AG20443 (cell line): ENCODE measurements around the gene OGG1.
A peak's percentile ranks its signal among the peaks of the same experiment; 100 is the strongest.

Source experiments
- DNase-seq: peaks from one replicate; pipeline ENCODE4 v3.0.0; 2012; ENCODE audit warnings: low spot score, mixed read lengths

The OGG1 gene

DNA sequence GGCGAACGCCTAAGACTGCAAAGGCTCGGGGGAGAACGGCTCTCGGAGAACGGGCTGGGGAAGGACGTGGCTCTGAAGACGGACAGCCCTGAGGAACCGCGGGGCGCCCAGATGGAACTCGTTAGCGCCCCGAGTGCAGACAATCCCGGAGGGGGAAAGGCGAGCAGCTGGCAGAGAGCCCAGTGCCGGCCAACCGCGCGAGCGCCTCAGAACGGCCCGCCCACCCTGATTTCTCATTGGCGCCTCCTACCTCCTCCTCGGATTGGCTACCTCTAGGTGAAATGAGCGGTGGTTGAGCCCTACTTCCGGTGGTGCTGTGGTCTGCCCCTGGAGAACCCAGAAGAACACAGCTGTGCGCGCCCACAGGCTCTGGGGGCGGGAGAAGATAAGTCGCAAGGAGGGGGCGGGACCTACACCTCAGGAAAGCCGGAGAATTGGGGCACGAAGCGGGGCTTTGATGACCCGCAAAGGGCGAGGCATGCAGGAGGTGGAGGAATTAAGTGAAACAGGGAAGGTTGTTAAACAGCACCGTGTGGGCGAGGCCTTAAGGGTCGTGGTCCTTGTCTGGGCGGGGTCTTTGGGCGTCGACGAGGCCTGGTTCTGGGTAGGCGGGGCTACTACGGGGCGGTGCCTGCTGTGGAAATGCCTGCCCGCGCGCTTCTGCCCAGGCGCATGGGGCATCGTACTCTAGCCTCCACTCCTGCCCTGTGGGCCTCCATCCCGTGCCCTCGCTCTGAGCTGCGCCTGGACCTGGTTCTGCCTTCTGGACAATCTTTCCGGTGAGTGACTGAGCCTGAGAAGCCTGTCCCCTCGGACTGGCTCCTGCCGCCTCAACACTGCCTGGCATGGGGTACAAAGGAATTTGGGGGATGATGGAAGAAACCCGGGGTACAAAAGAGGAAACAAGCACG is at the start of gene OGG1:
Gene OGG1, plus strand, starts transcription at position 308 of the 911 bp plus-strand sequence. Its CDS starts 335 bp downstream, at position 643.
- DNase-seq = peak; percentile 97

DNA sequence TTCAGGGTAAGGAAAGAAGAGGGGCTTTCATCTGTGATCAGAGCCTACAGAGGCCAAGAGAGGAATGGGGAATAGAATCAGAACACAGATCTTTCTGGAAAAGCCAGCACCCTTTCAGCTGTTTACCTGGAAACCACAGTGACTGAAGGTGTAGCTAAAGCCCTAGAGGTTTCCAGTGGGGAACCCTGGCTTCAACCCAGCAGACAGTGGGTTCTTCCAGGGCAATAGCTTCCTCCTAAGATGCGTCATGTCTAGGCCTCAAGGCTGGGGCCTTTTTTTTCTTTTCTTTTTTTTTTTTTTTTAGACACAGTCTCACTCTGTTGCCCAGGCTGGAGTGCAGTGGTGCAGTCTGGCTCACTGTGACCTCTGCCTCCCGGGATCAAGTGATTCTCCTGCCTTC is 49.2 kb upstream of the OGG1 start:
- no peak for DNase-seq

DNA sequence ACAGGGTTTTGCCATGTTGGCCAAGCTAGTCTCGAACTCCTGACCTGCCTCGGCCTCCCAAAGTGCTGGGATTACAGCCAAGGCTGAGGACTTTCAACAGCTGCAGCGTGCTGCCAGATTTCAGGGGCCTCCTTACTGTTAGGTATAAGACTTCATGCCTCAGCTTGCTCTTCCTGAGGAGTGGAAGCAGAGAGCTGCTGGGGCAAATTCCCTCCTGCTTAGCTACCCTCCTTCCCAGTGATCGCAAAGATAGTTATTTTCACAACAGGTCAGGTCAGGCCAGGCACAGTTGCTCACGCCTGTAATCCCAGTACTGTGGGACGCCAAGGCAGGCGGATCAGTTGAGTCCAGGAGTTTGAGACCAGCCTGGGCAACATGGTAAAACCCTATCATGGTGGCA is 48.7 kb upstream of the OGG1 start:
- DNase-seq = no peak

DNA sequence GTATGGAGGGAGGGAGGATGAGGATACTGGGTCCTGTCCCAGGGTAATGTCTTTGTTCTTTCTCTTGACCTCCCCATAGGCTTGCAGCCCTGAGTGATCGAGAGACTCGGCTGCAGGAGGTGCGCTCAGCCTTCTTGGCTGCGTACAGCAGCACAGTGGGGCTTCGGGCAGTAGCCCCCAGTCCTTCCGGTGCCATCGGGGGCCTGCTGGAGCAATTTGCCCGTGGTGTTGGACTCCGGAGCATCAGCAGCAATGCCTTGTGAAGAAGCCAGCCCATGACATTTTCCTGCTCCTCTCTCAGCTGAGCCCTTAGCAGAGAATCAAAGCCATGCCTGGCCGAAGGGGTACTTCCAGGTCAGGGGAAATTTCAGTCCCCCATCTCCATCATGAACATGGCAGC is 48.0 kb upstream of the OGG1 start:
- DNase-seq = no peak

DNA sequence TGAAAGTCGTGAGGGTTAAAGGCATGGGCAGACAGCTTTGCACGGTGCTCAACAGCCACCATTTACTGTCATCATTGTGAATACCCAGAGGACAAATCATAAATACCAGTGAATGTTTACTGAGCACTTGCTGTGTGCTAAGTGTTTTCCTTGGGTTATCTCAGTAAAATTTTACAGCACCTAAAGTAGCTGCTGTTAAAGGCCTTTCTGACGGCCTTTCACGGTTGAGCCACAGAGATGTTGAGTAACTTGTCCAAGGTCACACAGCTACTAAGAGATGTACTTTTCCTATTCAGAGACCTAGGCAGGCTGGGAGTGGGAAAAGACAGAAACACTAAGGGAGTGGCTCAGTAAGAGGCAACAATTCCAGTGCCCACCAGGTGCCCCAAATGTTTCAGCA is 46.5 kb upstream of the OGG1 start:
- DNase-seq = no peak

DNA sequence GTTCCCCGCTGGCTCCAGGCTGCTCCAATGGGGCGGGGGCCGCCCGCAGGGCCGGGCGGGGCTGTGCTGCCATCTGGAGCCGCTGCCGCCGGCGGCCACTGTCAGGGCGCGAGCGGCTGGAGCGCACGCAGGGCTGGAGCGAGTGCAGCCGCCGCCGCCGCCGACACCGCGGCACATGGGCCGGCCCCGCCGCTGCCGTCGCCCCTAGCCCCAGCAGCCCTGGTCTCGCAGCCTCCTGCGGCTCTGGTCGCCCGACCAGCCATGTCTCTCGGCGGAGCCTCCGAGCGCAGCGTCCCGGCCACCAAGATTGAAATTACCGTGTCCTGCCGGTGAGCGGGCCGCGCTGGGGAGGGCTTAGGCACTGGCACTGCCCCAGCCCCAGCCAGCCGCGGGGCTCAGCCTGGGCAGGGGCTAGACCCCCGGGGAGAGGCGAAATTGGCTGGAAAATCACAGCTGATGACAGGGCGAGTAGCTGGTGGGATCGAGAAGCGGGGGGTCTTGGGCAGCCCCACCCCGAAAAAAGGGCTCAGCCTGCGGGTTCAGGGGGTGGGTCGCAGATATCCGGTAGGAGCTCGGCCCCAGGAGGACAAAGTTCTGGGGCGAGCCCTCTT is 45.9 kb upstream of the OGG1 start, which contains the start of gene CPNE9:
Gene CPNE9, plus strand, starts transcription at position 98 of the 611 bp plus-strand sequence. Its CDS starts 164 bp downstream, at position 262.
- DNase-seq = peak; percentile 61

DNA sequence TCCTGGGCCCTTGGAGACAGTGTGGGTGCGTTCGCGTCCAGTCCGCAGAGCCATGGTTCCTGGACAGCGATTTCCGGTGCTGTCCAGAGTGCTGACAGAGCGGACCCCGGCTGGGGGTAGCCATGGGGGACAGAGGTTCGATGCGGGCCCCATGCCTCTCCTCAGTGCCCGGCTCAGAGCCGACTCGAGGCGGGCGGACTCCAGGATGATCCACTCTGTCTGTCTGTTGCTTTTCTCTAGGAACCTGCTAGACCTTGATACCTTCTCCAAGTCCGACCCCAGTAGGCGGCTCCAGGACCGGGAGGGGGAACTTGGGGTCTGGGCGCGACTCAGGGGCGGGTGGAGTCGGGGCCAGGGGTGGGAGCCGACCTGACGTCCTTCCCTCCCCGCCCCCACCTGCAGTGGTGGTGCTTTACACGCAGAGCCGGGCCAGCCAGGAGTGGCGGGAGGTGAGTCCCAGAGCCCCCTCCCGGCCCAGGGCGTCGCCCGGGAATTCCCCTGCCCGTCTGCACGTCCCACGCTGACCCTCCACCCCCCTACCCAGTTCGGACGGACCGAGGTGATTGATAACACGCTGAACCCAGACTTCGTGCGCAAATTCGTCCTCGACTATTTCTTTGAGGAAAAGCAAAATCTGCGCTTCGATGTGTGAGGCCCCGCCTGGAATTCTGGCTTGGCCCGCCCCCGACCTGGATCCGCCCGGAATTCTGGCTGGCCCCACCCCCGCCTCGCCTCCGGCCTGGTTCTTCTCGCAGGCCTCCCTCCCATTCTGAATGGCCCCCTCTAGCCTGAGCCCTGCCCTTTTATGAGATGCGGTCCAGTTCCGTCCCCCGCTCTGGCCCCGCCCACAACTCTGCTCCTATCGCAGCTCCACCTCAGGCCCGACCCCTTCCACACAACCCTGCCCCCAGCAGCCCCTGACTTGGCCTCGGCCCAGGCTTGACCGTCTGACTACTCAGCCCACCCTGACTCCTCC is 45.1 kb upstream of the OGG1 start:
- DNase-seq = peak; percentile 79

DNA sequence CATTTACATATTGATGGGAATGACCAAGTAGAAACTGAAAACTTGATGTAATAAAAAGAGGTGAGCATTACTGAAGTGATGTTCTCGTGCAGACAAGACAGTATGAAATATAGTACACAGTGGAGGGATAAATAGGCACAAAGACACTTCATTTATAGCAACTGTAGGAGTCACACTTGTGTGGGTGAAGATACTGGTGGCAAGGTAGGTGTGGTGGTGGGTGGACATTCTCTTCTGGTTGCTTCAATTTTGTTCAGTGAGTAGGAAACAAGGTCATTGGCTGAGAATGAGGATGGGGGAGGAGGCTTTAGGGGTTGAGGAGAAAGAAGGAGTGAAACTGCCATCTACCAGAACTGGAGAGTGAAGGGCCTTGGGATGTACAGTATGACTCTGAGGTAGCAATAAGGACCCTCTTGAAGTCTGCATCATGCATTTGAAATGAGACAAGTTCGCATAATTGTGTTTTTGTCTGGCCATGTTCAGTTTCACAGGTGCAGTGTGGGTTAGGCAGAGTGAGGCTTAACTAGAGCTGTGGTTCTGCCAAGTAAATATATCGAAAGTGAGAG is 39.5 kb upstream of the OGG1 start:
- DNase-seq = no peak

DNA sequence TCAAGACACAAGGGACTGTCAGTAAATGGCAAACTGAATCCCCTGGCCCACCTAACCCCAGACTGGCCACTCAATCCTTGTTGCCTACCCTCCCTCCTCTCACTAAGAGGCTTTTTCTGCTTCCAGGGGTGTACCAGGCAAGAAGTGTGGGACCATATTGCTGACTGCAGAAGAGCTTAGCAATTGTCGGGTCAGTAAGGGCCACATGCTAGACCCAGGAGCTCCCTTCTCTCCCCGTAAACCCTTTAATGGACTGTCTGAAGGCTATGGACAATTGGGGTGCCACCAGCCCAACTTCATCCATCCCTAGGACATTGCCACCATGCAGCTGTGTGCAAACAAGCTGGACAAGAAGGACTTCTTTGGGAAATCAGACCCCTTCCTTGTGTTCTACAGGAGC is 37.3 kb upstream of the OGG1 start:
- no peak for DNase-seq

DNA sequence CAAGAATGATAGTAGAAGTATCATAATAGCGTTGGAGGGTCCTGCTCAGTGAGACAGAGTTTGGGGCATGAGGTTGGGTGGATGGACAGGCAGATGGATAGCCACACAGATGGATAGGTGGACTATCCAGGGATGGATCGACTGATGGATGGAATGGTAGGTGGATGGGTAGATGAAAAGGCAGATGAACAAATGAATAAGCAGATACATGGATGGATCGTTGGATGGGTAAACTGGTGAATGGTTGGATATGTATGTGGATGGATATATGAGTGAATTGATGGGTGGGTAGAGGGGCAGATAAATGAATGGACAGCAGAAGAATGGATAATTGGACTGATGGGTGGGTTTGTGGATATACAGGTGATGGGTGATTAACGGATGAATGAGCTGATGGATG is 36.6 kb upstream of the OGG1 start:
- DNase-seq = no peak

DNA sequence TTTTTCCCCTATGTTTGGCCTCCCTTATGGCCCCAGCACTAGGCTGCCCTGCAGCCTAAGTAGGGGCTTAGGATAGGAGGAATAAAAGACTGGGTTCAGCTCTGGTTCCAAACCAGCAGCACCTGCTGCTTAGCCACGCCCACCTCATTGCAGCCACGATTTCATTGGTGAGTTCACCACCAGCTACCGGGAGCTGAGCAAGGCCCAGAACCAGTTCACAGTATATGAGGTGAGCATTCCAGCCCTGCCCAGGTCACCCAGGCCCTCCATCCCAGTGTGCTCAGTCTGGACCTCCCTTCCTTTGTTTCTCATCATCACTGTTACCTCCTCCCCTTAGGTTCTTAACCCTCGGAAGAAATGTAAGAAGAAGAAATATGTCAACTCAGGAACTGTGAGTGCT is 34.6 kb upstream of the OGG1 start:
- no peak for DNase-seq

DNA sequence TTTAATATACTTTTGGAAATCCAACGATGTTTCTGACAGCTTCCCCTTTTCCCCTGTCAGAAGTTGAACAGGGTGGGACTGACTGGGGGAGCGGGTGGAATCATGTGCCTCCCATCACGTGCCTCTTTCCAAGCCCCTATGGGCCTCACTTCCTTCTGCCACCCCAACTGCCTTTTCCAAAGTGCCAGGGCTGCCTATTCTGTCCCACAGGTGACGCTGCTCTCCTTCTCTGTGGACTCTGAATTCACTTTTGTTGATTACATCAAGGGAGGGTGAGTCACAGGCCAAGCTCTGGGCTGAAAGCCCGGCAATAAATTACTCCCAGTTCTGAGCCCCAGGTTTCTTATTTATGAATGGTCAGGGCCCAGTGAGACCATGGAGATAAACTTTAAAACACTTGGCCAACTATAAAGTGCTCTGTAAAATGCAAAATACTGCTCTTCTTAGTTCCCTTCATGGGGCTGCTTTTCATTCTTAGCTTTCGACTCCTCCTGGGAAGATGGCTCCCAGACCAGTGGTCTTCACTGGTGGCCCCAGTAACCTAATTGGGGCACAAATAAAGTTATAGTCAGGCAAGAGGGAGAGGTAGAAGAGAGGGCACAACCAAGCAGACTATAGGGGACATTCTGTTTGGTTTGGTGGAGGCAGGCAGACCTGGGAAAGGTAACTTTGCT is 33.9 kb upstream of the OGG1 start:
- DNase-seq = peak; percentile 91

DNA sequence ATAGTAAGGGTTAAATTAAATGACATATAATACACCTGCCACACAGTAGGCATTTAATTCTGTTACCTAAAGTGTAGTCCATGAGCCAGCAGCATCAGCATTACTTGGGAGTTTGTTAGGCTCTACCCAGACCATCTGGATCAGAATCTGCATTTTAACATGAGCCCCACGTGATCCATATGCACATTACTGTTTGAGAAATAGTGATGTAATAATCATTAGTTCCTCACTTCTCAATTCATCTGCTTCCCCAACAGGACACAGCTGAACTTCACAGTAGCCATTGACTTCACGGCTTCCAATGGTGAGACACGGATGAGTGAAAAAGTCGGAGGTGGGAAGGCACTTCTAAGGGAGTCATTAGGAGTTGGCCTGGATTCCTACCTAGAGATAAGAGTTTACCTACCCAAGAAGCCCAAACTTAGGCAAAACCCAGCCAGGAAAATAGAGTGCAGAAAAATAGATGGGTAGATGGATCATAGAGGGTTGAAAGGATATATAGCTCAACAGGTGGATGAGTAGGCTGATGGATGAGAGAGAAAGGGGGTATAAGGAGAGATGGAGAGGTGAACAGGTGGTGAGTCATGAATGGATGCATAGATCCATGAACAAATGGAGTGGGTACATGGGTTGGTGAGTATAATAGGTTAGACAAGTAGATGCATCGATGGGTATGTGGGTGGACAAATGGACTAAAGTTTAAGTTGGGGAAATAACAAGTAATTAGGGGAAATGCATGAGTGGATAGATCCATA is 32.8 kb upstream of the OGG1 start:
- DNase-seq = no peak

DNA sequence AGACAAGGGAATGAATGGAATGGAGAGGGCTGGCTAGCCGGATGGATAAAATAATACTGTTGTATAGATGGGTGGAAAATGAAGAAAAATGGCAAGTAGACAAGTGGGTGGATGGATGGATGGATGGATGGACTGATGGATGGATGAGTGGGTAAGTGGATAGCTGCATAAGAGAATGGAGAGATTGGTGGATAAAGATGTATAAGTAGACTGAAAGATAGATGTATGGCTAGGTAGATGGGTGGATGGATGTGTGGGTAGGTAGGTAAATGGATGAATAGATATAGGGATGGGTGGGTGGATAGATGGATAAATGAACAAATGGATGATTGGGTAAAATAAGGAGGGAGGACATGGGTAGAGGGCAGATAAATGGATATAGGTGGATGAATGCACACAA is 32.2 kb upstream of the OGG1 start:
- DNase-seq = no peak

DNA sequence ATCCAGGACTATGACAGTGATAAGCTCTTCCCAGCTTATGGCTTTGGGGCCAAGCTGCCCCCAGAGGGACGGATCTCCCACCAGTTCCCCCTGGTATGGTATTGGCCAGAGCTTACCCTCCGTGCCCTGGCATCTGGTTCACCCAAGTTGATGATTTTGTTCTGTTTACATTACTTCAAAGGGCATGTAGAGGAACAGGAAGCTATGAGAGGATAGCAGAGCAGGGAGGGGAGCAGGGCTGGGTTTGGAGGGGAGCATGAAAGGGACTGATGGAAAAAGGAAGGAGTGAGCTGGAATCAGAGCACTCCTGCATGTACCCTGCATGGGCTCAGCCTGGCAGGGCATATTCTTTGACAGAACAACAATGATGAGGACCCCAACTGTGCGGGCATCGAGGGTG is 31.6 kb upstream of the OGG1 start:
- DNase-seq = no peak

DNA sequence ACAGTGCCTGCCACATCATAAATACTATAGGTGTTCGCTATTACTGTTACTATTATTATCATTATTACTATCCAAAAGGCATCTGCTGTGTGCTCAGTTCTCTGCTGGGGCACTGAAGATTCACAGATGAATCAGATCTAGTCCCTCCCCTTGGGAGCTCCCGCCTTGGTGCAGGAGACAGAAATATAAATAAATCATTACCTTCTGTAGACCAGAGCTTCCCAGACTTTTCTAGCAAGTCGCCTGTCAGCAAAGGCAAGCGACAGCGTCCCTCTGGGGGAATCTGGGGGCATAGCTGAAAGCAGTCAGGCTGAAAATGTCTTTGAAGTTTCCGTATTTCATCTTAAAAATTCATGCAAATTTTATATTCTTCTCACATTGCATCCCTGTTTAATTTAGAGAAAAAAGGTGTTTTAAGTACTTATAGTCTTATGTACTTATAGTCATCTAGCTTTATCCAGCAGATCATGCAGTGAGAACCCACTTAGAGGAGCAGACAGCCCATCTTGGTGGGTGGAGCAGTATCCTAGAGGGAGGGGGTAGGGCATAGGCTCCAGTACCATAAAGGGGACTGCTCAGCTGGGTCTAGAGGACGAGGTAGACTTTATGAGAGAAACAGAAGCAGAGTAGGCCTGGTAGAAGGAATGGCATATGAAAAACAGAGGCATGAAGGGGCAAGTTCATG is 28.6 kb upstream of the OGG1 start:
- DNase-seq = no peak

DNA sequence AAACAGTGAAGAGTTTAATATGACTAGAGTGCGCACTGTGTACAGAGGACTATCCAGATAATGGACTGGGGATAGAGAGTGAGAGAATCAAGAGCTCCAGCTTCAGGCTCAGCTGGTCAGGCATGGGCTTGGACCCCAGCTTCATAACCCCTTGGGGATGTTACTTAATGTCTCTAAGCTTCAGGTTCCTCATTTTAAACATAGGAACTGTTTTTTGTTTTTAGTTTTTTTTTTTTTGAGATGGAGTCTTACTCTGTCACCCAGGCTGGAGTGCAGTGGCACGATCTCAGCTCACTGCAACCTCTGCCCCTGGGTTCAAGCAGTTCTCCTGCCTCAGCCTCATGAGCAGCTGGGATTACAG is 28.1 kb upstream of the OGG1 start:
- no peak for DNase-seq

DNA sequence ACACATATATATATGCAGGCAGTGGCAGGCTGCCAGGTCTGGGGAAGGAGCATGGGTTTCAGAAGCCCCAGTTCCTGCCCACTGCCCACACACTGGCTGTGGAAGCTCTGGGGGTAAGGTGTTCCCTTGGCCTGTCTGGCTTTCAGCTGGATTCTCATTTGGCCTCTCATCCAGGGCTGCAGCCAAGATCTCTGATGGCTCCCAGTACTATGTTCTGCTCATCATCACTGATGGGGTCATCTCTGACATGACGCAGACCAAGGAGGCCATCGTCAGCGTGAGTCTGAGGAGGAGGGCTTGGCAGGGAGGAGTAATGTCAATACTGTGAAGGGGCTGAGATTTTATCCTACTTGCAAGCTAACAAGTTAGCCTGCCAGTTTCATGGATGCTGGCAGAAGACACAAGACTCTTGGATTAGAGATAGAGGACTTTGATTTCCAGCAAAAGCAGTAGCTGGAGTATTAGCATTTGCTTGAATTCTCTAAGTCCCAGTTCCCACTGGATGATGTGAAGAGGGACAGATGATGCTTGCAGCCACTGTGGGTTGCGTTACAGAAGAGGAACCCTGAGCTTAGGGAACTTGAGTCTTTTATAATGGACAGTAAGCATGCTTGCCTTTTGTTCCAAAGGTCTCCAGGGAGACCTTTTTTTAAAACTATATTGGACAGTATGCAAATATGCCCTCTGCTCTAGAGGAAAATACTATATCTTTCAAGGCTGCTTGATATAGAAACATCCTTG is 23.8 kb upstream of the OGG1 start:
- no peak for DNase-seq

DNA sequence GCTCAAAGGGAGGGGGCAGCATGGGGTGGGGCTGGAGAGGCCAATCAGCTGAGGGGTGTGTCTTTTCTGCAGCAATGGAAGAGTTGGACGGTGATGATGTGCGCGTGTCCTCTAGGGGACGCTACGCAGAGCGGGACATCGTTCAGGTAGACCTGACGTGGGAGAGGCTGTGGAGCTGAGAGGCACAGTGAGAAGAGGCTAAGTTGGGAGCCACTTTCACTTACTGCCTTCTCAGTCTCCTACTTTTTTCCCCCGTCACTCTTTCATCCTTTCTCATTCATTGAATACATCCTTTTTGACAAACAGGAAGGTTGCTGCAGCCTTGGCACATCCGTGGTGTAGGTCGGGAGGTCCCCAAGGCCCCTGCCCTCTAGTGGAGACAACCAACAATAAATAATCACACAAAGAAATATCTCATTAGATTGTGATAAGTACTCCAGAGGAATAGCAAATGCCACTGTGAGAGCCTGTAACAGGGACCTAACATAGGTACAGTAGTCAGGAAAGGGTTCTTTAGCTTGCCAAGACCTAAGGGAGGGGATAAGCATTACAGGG is 22.6 kb upstream of the OGG1 start:
- DNase-seq = no peak
